Activated CD4-positive, alpha-beta memory T cell treated with anti-CD3 and anti-CD28 coated beads, Interleukin-2, amount 10 ng/mL, durations not matched to agents 7 days and 5 days (primary cell): ENCODE results near the gene CASP12. TPM values are rescaled to one million over a fixed set of nuclear protein-coding genes. Genes with fewer than 3 reads are reported as not detected.
A peak's percentile ranks its signal among the peaks of the same experiment; 100 is the strongest.
"Not testable (repeated sequence)": the region's sequence is repeated elsewhere in the genome, so short reads cannot be mapped to it uniquely, and the experiment has no call there.

ENCODE experiments used
- CTCF ChIA-PET: fragments of 350-600 bp; sonication (Branson Sonifier 250); formaldehyde crosslinking; loops from one replicate; lab custom pipeline; 2021; ENCODE audit warnings: antibody characterized with exemption, inconsistent platforms; lab: Charles Lee
- POLR2A ChIA-PET: fragments of 350-600 bp; sonication (Branson Sonifier 250); formaldehyde crosslinking; loops from one replicate; lab custom pipeline; 2021; ENCODE audit warnings: antibody characterized with exemption; lab: Charles Lee
- DNase-seq: peaks from one replicate; pipeline ENCODE4 v3.0.0-alpha.2; 2020
- H3K27ac Mint-ChIP-seq: one replicate; pipeline ENCODE4 v1.8.0; 2021; ENCODE audit warnings: mild to moderate bottlenecking, mixed read lengths
- H3K27me3 Mint-ChIP-seq: one replicate; pipeline ENCODE4 v1.8.0; 2021; ENCODE audit warnings: mixed read lengths
- H3K36me3 Mint-ChIP-seq: one replicate; pipeline ENCODE4 v1.8.0; 2021; ENCODE audit warnings: low read depth, mixed read lengths
- H3K4me1 Mint-ChIP-seq: one replicate; pipeline ENCODE4 v1.8.0; 2021; ENCODE audit warnings: mixed read lengths
- H3K4me3 Mint-ChIP-seq: one replicate; pipeline ENCODE4 v1.8.0; 2021; ENCODE audit warnings: mild to moderate bottlenecking, mixed read lengths
- H3K9me3 Mint-ChIP-seq: one replicate; pipeline ENCODE4 v1.8.0; 2021; ENCODE audit warnings: mixed read lengths
- total RNA-seq, 2 experiments: library from RNA; stranded (reverse); gene quantifications; one replicate each; pipeline ENCODE4 v1.2.3, GENCODE V29; 2021

The CASP12 gene
- under 1 TPM; 0.50 to 0.83 TPM for total RNA-seq

GRCh38 chr11:104897891-104898684, at the start of gene CASP12:
TSS of gene CASP12 (minus strand) at chr11:104898460.
- Mint-ChIP-seq H3K27me3 (no peaks in the 10 kb centered on the region), H3K9me3 (peaks cover 5% of the 10 kb centered on the region), H3K4me1 (peaks cover 34% of the 10 kb centered on the region), H3K4me3 (peak within 1 kb of the TSS; percentile 78), H3K36me3 (peaks cover 27% of the 10 kb centered on the region), H3K27ac (peak within 1 kb of the TSS; percentile 81)
- ChIA-PET CTCF (interaction anchor here (0.6 to 1.7 kb wide), 7 partner anchors 13 to 103 kb away, joined by 3 to 5 read pairs (median 3); no protein-coding TSS in a partner anchor), POLR2A (interaction anchor here (1.1 to 3.6 kb wide), 10 partner anchors 10 to 192 kb away, joined by 3 to 28 read pairs (median 4); partner anchors contain the start of gene CASP4)
- no peak for DNase-seq

- POLR2A ChIA-PET, result interaction anchor here (0.6 to 0.7 kb wide), 2 partner anchors 148 to 908 kb away, joined by 3 read pairs; no protein-coding TSS in a partner anchor
Observed at GRCh38 chr11:104946907-104947306, 48.6 kb upstream of the CASP12 start.

GRCh38 chr11:104944076-104944475, 45.8 kb upstream of the CASP12 start:
- Mint-ChIP-seq H3K27ac (no peak overlapping the region), H3K36me3 (peaks cover 76% of the 10 kb centered on the region)

More at GRCh38 chr11:104946907-104947306, 48.6 kb upstream of the CASP12 start:
- Mint-ChIP-seq H3K4me1 (peaks cover 4% of the 10 kb centered on the region), H3K36me3 (peaks cover 95% of the 10 kb centered on the region), H3K27me3 (no peaks in the 10 kb centered on the region), H3K27ac (no peak overlapping the region), H3K9me3 (no peaks in the 10 kb centered on the region), H3K4me3 (no peak overlapping the region)
- DNase-seq, result peak; percentile 19
- CTCF ChIA-PET, result interaction anchor here (0.9 to 1.8 kb wide), 5 partner anchors 12 to 337 kb away, joined by 3 to 8 read pairs (median 4); no protein-coding TSS in a partner anchor

GRCh38 chr11:104943561-104943960, 45.3 kb upstream of the CASP12 start:
- H3K27me3 Mint-ChIP-seq, result no peaks in the 10 kb centered on the region
- POLR2A ChIA-PET, result no interaction called here
- peaks cover 70% of the 10 kb centered on the region for H3K36me3 Mint-ChIP-seq
- no peaks in the 10 kb centered on the region for H3K9me3 Mint-ChIP-seq
- peak overlapping the region; percentile 7 for H3K27ac Mint-ChIP-seq
- peaks cover 4% of the 10 kb centered on the region for H3K4me1 Mint-ChIP-seq
- no peak overlapping the region for H3K4me3 Mint-ChIP-seq
- CTCF ChIA-PET, result no interaction called here
- DNase-seq, result no peak

More at GRCh38 chr11:104944076-104944475, 45.8 kb upstream of the CASP12 start:
- Mint-ChIP-seq H3K27me3 (no peaks in the 10 kb centered on the region), H3K4me1 (peaks cover 4% of the 10 kb centered on the region), H3K4me3 (no peak overlapping the region), H3K9me3 (no peaks in the 10 kb centered on the region)
- POLR2A ChIA-PET, result no interaction called here
- CTCF ChIA-PET, result no interaction called here
- DNase-seq, result no peak

- peaks cover 57% of the 10 kb centered on the region for H3K36me3 Mint-ChIP-seq
Observed at GRCh38 chr11:104934594-104934993, 36.3 kb upstream of the CASP12 start.

GRCh38 chr11:104934073-104934472, 35.8 kb upstream of the CASP12 start:
- POLR2A ChIA-PET, result interaction anchor here (0.6 to 2.1 kb wide), 3 partner anchors 17 to 100 kb away, joined by 3 to 6 read pairs (median 4); no protein-coding TSS in a partner anchor
- Mint-ChIP-seq H3K4me1 (peaks cover 36% of the 10 kb centered on the region), H3K27ac (peak overlapping the region; percentile 82), H3K9me3 (peaks cover 46% of the 10 kb centered on the region), H3K36me3 (peaks cover 62% of the 10 kb centered on the region)
- DNase-seq, H3K4me3 Mint-ChIP-seq, H3K27me3 Mint-ChIP-seq: not testable (repeated sequence)
- CTCF ChIA-PET, result interaction anchor here (0.6 to 2.5 kb wide), 2 partner anchors 13 to 36 kb away, joined by 3 to 8 read pairs; no protein-coding TSS in a partner anchor

More at GRCh38 chr11:104934594-104934993, 36.3 kb upstream of the CASP12 start:
- Mint-ChIP-seq H3K4me3 (peak overlapping the region; percentile 43), H3K27me3 (no peaks in the 10 kb centered on the region), H3K27ac (peak overlapping the region; percentile 82), H3K4me1 (peaks cover 36% of the 10 kb centered on the region), H3K9me3 (peaks cover 41% of the 10 kb centered on the region)
- DNase-seq, result no peak
- ChIA-PET POLR2A (interaction anchor here (0.6 to 2.1 kb wide), 3 partner anchors 18 to 99 kb away, joined by 3 to 6 read pairs (median 4); no protein-coding TSS in a partner anchor), CTCF (interaction anchor here (0.6 to 2.5 kb wide), 3 partner anchors 9 to 35 kb away, joined by 3 to 8 read pairs (median 3); no protein-coding TSS in a partner anchor)

- H3K4me1 Mint-ChIP-seq, result peaks cover 15% of the 10 kb centered on the region
- ChIA-PET CTCF (interaction anchor here (1.4 kb wide), 1 partner anchor 13 kb away, joined by 6 read pairs; no protein-coding TSS in a partner anchor), POLR2A (no interaction called here)
- no peak overlapping the region for H3K27ac Mint-ChIP-seq
- peaks cover 60% of the 10 kb centered on the region for H3K9me3 Mint-ChIP-seq
- DNase-seq, result no peak
- peaks cover 81% of the 10 kb centered on the region for H3K36me3 Mint-ChIP-seq
- H3K4me3 Mint-ChIP-seq, result no peak overlapping the region
- H3K27me3 Mint-ChIP-seq, result no peaks in the 10 kb centered on the region
Observed at GRCh38 chr11:104928811-104929210, 30.6 kb upstream of the CASP12 start.

- H3K4me3 Mint-ChIP-seq, result no peak overlapping the region
- peaks cover 60% of the 10 kb centered on the region for H3K9me3 Mint-ChIP-seq
- ChIA-PET CTCF (no interaction called here), POLR2A (no interaction called here)
- no peak overlapping the region for H3K27ac Mint-ChIP-seq
- peaks cover 3% of the 10 kb centered on the region for H3K4me1 Mint-ChIP-seq
- DNase-seq, result no peak
- H3K27me3 Mint-ChIP-seq, result no peaks in the 10 kb centered on the region
- H3K36me3 Mint-ChIP-seq, result peaks cover 73% of the 10 kb centered on the region
Observed at GRCh38 chr11:104926771-104927611, 28.7 kb upstream of the CASP12 start.

GRCh38 chr11:104925850-104926249, 27.6 kb upstream of the CASP12 start:
- ChIA-PET CTCF (interaction anchor here (1.0 kb wide), 1 partner anchor 9 kb away, joined by 3 read pairs; no protein-coding TSS in a partner anchor), POLR2A (no interaction called here)
- Mint-ChIP-seq H3K27me3 (no peaks in the 10 kb centered on the region), H3K4me1 (peaks cover 1% of the 10 kb centered on the region), H3K9me3 (peaks cover 55% of the 10 kb centered on the region), H3K27ac (no peak overlapping the region), H3K4me3 (no peak overlapping the region), H3K36me3 (peaks cover 61% of the 10 kb centered on the region)
- DNase-seq, result no peak

GRCh38 chr11:104918113-104918824, 20.0 kb upstream of the CASP12 start:
- Mint-ChIP-seq H3K27me3 (no peaks in the 10 kb centered on the region), H3K36me3 (peaks cover 12% of the 10 kb centered on the region), H3K9me3 (peaks cover 11% of the 10 kb centered on the region), H3K4me1 (peaks cover 42% of the 10 kb centered on the region), H3K4me3 (peak overlapping the region; percentile 83), H3K27ac (peak overlapping the region; percentile 74)
- ChIA-PET CTCF (interaction anchor here (0.8 to 2.1 kb wide), 3 partner anchors 10 to 29 kb away, joined by 3 to 6 read pairs (median 3); partner anchors contain the start of gene CASP12), POLR2A (interaction anchor here (0.8 to 3.2 kb wide), 5 partner anchors 12 to 213 kb away, joined by 3 to 28 read pairs (median 4); partner anchors contain the start of gene CASP12)
- no peak for DNase-seq

GRCh38 chr11:104917271-104918112, 19.2 kb upstream of the CASP12 start:
- Mint-ChIP-seq H3K36me3 (peaks cover 10% of the 10 kb centered on the region), H3K4me1 (peaks cover 44% of the 10 kb centered on the region), H3K27me3 (no peaks in the 10 kb centered on the region), H3K27ac (peak overlapping the region; percentile 74), H3K4me3 (peak overlapping the region; percentile 83), H3K9me3 (peaks cover 7% of the 10 kb centered on the region)
- no peak for DNase-seq
- POLR2A ChIA-PET, result interaction anchor here (0.6 to 3.2 kb wide), 6 partner anchors 13 to 303 kb away, joined by 3 to 28 read pairs (median 5); partner anchors contain the start of gene CASP12
- CTCF ChIA-PET, result interaction anchor here (0.8 to 2.1 kb wide), 4 partner anchors 10 to 30 kb away, joined by 3 to 6 read pairs (median 4); partner anchors contain the start of gene CASP12
